CD4-positive, alpha-beta T cell treated with Interleukin-17A for 4 hours (primary cell): ENCODE data around the gene MGST2.
"Not testable (repeated sequence)": the region's sequence is repeated elsewhere in the genome, so short reads cannot be mapped to it uniquely, and the experiment has no call there.

Experiments
- DNase-seq: peaks from one replicate; pipeline ENCODE4 v3.0.0-alpha.2; 2020; ENCODE audit warnings: mixed read lengths

Gene MGST2

GRCh38 chr4:139672732-139673131 is 7.1 kb downstream of the MGST2 start:
- no peak for DNase-seq

- DNase-seq: no peak
Observed at GRCh38 chr4:139674875-139675550, 9.4 kb downstream of the MGST2 start.

- no peak for DNase-seq
Observed at GRCh38 chr4:139675651-139676050, 10.0 kb downstream of the MGST2 start.

- no peak for DNase-seq
Observed at GRCh38 chr4:139676365-139676764, 10.7 kb downstream of the MGST2 start.

GRCh38 chr4:139676913-139677585 is 11.4 kb downstream of the MGST2 start:
- no peak for DNase-seq

GRCh38 chr4:139682309-139682708 is 16.7 kb downstream of the MGST2 start:
- no peak for DNase-seq

- no peak for DNase-seq
Observed at GRCh38 chr4:139682741-139683151, 17.1 kb downstream of the MGST2 start.

- DNase-seq: no peak
Observed at GRCh38 chr4:139684351-139684750, 18.7 kb downstream of the MGST2 start.

- DNase-seq: peak; percentile 11
Observed at GRCh38 chr4:139685180-139685579, 19.6 kb downstream of the MGST2 start.

- no peak for DNase-seq
Observed at GRCh38 chr4:139686130-139686529, 20.5 kb downstream of the MGST2 start.

- no peak for DNase-seq
Observed at GRCh38 chr4:139686988-139687387, 21.4 kb downstream of the MGST2 start.

GRCh38 chr4:139689093-139689722 is 23.6 kb downstream of the MGST2 start:
- no peak for DNase-seq

- DNase-seq: no peak
Observed at GRCh38 chr4:139690419-139690818, 24.8 kb downstream of the MGST2 start.

GRCh38 chr4:139692309-139693012 is 26.8 kb downstream of the MGST2 start:
- DNase-seq: no peak

- no peak for DNase-seq
Observed at GRCh38 chr4:139694522-139695107, 29.0 kb downstream of the MGST2 start.

GRCh38 chr4:139696491-139696890 is 30.9 kb downstream of the MGST2 start:
- DNase-seq: no peak

- not testable (repeated sequence) for DNase-seq
Observed at GRCh38 chr4:139698167-139698925, 32.7 kb downstream of the MGST2 start.

- no peak for DNase-seq
Observed at GRCh38 chr4:139700568-139700967, 34.9 kb downstream of the MGST2 start.

- no peak for DNase-seq
Observed at GRCh38 chr4:139704915-139705485, 39.4 kb downstream of the MGST2 start.

- DNase-seq: no peak
Observed at GRCh38 chr4:139709660-139710059, 44.0 kb downstream of the MGST2 start.

GRCh38 chr4:139710073-139710472 is 44.5 kb downstream of the MGST2 start:
- no peak for DNase-seq

- DNase-seq: no peak
Observed at GRCh38 chr4:139711461-139711860, 45.8 kb downstream of the MGST2 start.
